Esophagus squamous epithelium (tissue), 4 donors: ENCODE measurements around the gene SLC4A3.

Source experiments
- CTCF ChIP-seq, 6 experiments: fragments of 450-650 bp in 4 of 6; fragments of 200-600 bp in 2 of 6; sonication (generic) in 2 of 6; IDR thresholded peaks; one replicate each; pipeline ENCODE4 v1.5.1; 2016 to 2019; ENCODE audit warnings: antibody characterized with exemption in 6 of 6, mild to moderate bottlenecking in 4 of 6, moderate library complexity in 4 of 6
- POLR2A ChIP-seq, 4 donors: fragments of 450-650 bp; IDR thresholded peaks; one replicate each; pipeline ENCODE4 v1.6.1; 2017; ENCODE audit warnings: antibody characterized with exemption in 4 of 4, mild to moderate bottlenecking in 4 of 4, moderate library complexity in 3 of 4

GRCh38 chr2:219603771-219604170 is 23.7 kb upstream of the SLC4A3 start:
- no peak for TF ChIP-seq CTCF (IDR thresholded peaks at IDR 0.05)
- TF ChIP-seq POLR2A (IDR thresholded peaks at IDR 0.05) = no peak
